Measurements from ENCODE around the gene VSTM2B.

VSTM2B gene

DNA sequence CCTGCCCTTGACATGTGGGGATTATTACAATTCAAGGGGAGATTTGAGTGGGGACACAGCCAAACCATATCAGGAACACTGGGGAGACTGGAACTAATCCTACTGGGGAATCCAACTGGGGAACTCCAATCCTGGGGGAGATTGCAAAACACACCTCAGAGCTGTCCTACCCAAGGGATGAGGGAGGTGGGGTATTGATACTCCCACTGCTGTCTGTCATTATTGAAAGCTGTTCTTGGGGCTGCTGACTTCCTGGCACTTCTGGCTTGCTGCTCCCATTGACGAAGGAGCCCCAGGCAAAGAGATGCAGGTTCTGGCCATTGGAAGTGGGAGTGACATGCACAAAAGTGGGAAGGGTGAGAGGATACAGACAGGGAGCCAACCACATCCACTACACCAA lies 55.6 kb downstream of the VSTM2B start:
- Histone ChIP-seq H3K4me3 (ENCODE audit: low read depth, low read length, poor library complexity, severe bottlenecking) (no peak overlapping the region), H3F3A (ENCODE audit: insufficient read depth, low read length) (no peaks in the 10 kb centered on the region), H3K27ac (ENCODE audit: low read depth, low read length, poor library complexity, severe bottlenecking) (no peak overlapping the region), H3K9me2 (ENCODE audit: low read depth, low read length) (no peaks in the 10 kb centered on the region), H3K9ac (ENCODE audit: low read length) (no peak overlapping the region), H2AFZ (ENCODE audit: low read length) (no peak overlapping the region), H3K36me3 (ENCODE audit: insufficient read depth, low read length) (no peaks in the 10 kb centered on the region), H3K27me3 (ENCODE audit: insufficient read depth, low read length) (no peaks in the 10 kb centered on the region), H3K4me2 (ENCODE audit: low read length) (no peak overlapping the region), H3K9me3 (ENCODE audit: low read length) (no peaks in the 10 kb centered on the region), H3K4me1 (ENCODE audit: insufficient read depth, low read length, severe bottlenecking) (no peaks in the 10 kb centered on the region), H3K79me2 (ENCODE audit: insufficient read depth, low read length) (no peaks in the 10 kb centered on the region), H4K20me1 (ENCODE audit: insufficient read depth, low read length) (no peaks in the 10 kb centered on the region)
- TF ChIP-seq EZH2 (IDR thresholded peaks at IDR 0.05; ENCODE audit: borderline replicate concordance, low read length), result no peak
- TF ChIP-seq, protein P1, sequence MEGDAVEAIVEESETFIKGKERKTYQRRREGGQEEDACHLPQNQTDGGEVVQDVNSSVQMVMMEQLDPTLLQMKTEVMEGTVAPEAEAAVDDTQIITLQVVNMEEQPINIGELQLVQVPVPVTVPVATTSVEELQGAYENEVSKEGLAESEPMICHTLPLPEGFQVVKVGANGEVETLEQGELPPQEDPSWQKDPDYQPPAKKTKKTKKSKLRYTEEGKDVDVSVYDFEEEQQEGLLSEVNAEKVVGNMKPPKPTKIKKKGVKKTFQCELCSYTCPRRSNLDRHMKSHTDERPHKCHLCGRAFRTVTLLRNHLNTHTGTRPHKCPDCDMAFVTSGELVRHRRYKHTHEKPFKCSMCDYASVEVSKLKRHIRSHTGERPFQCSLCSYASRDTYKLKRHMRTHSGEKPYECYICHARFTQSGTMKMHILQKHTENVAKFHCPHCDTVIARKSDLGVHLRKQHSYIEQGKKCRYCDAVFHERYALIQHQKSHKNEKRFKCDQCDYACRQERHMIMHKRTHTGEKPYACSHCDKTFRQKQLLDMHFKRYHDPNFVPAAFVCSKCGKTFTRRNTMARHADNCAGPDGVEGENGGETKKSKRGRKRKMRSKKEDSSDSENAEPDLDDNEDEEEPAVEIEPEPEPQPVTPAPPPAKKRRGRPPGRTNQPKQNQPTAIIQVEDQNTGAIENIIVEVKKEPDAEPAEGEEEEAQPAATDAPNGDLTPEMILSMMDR (IDR thresholded peaks at IDR 0.05; ENCODE audit: low read length), result no peak

DNA sequence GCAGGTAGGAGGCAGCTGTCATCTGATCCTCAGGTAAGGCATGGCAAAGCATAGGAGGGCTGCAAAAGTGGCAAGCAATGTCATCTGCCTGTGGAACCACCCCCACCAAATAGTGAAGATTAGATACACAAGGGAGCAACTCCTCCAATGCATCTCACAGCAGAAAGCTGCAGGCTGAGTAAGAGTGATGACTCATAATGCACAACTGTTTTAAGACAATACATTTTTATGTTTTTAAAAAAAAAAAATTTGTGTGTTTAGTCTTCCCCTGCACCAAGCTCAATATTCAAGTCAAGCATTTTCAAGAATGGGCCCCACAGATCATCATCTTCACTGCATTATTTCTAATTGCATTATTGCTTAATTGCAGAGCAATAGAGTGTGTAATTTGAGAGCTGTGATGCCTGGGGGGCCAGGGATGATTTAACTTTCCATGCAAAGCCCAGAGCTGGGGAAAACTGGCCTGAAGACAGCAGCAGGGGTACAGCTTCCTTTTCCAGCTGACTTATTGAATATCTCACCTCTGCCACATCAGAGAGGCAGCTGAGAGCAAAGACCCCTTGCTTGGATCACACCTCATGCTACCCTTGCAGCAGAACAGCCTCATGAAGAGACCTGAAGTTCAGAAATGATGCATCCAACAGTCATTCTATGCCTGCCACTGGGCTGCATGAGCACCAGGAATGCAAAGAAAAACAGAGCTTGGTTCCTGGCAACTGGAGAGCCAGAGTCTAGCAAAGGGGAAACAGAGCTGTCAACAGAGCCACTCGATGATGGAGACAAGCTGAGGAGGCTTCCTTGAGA lies 57.6 kb downstream of the VSTM2B start:
- Histone ChIP-seq H2AFZ (ENCODE audit: low read length) (no peak overlapping the region), H3K9ac (ENCODE audit: low read length) (no peak overlapping the region), H3K27me3 (ENCODE audit: insufficient read depth, low read length) (no peaks in the 10 kb centered on the region), H3K9me3 (ENCODE audit: low read length) (no peaks in the 10 kb centered on the region), H3K27ac (ENCODE audit: low read depth, low read length, poor library complexity, severe bottlenecking) (no peak overlapping the region), H4K20me1 (ENCODE audit: insufficient read depth, low read length) (no peaks in the 10 kb centered on the region), H3K36me3 (ENCODE audit: insufficient read depth, low read length) (no peaks in the 10 kb centered on the region), H3K4me3 (ENCODE audit: low read depth, low read length, poor library complexity, severe bottlenecking) (no peak overlapping the region), H3K4me1 (ENCODE audit: insufficient read depth, low read length, severe bottlenecking) (no peaks in the 10 kb centered on the region), H3K4me2 (ENCODE audit: low read length) (no peak overlapping the region), H3K79me2 (ENCODE audit: insufficient read depth, low read length) (no peaks in the 10 kb centered on the region), H3F3A (ENCODE audit: insufficient read depth, low read length) (no peaks in the 10 kb centered on the region), H3K9me2 (ENCODE audit: low read depth, low read length) (no peaks in the 10 kb centered on the region)
- TF ChIP-seq EZH2 (IDR thresholded peaks at IDR 0.05; ENCODE audit: borderline replicate concordance, low read length), result no peak
- TF ChIP-seq, protein P1 (IDR thresholded peaks at IDR 0.05; ENCODE audit: low read length), result no peak

DNA sequence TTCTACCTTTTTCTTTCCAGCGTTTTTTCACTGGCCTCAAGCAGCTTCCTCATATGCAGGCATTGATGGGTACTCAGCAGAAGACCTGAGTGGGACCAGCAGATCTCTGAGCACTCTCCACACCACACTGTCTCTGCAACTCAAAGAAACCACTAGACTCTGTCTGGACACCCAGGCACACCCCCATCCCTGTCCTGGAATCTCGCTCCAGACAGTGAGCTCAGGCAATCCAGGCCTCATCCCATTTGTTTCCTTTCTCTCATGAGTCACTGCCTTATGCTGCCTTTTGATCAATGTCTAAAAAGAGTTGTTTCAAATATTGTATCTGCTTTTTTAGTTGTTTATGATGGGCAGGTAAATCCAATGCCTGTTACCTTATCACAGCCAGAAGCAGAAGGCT lies 60.6 kb downstream of the VSTM2B start:
- TF ChIP-seq EZH2 (IDR thresholded peaks at IDR 0.05; ENCODE audit: borderline replicate concordance, low read length), result no peak
- Histone ChIP-seq H4K20me1 (ENCODE audit: insufficient read depth, low read length) (no peaks in the 10 kb centered on the region), H3K4me2 (ENCODE audit: low read length) (no peak overlapping the region), H3K9me2 (ENCODE audit: low read depth, low read length) (no peaks in the 10 kb centered on the region), H3K9ac (ENCODE audit: low read length) (no peak overlapping the region), H3K27ac (ENCODE audit: low read depth, low read length, poor library complexity, severe bottlenecking) (no peak overlapping the region), H3K9me3 (ENCODE audit: low read length) (no peaks in the 10 kb centered on the region), H3K4me3 (ENCODE audit: low read depth, low read length, poor library complexity, severe bottlenecking) (no peak overlapping the region), H2AFZ (ENCODE audit: low read length) (no peak overlapping the region), H3K27me3 (ENCODE audit: insufficient read depth, low read length) (no peaks in the 10 kb centered on the region), H3K79me2 (ENCODE audit: insufficient read depth, low read length) (no peaks in the 10 kb centered on the region), H3F3A (ENCODE audit: insufficient read depth, low read length) (no peaks in the 10 kb centered on the region), H3K4me1 (ENCODE audit: insufficient read depth, low read length, severe bottlenecking) (no peaks in the 10 kb centered on the region), H3K36me3 (ENCODE audit: insufficient read depth, low read length) (no peaks in the 10 kb centered on the region)

DNA sequence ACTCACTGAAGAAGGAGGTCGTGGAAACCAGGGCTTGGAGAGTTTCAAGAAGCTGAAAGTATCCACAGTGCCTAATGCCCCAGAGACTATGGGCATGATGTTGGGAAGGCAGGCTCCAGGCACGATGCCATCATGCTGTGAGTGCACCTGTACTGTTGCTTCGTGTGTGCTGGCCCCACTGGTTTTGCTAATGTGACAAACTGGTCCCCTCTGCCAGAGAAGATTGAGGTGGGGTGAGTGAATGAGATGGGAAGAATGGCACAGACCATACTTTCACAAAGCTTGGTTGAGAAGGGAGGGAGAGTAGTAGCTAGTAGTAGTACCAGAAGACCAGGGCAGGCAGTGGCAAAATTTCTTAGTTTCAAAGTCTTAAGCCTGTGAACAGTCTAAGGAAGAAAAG lies 61.3 kb downstream of the VSTM2B start:
- no peaks in the 10 kb centered on the region for H3F3A ChIP-seq (ENCODE audit: insufficient read depth, low read length)
- H3K79me2 ChIP-seq (ENCODE audit: insufficient read depth, low read length), result no peaks in the 10 kb centered on the region
- H3K36me3 ChIP-seq (ENCODE audit: insufficient read depth, low read length), result no peaks in the 10 kb centered on the region
- no peak overlapping the region for H3K27ac ChIP-seq (ENCODE audit: low read depth, low read length, poor library complexity, severe bottlenecking)
- no peaks in the 10 kb centered on the region for H3K9me3 ChIP-seq (ENCODE audit: low read length)
- no peak overlapping the region for H3K9ac ChIP-seq (ENCODE audit: low read length)
- no peak overlapping the region for H3K4me3 ChIP-seq (ENCODE audit: low read depth, low read length, poor library complexity, severe bottlenecking)
- no peak overlapping the region for H2AFZ ChIP-seq (ENCODE audit: low read length)
- H3K4me2 ChIP-seq (ENCODE audit: low read length), result no peak overlapping the region
- H3K4me1 ChIP-seq (ENCODE audit: insufficient read depth, low read length, severe bottlenecking), result no peaks in the 10 kb centered on the region
- no peaks in the 10 kb centered on the region for H4K20me1 ChIP-seq (ENCODE audit: insufficient read depth, low read length)
- H3K27me3 ChIP-seq (ENCODE audit: insufficient read depth, low read length), result no peaks in the 10 kb centered on the region
- no peak for TF ChIP-seq EZH2 (IDR thresholded peaks at IDR 0.05; ENCODE audit: borderline replicate concordance, low read length)
- H3K9me2 ChIP-seq (ENCODE audit: low read depth, low read length), result no peaks in the 10 kb centered on the region

Measured in OCI-LY1 (cell line).